ENCODE results near the gene CD247.
A peak's percentile ranks its signal among the peaks of the same experiment; 100 is the strongest.

CD247 gene

DNA sequence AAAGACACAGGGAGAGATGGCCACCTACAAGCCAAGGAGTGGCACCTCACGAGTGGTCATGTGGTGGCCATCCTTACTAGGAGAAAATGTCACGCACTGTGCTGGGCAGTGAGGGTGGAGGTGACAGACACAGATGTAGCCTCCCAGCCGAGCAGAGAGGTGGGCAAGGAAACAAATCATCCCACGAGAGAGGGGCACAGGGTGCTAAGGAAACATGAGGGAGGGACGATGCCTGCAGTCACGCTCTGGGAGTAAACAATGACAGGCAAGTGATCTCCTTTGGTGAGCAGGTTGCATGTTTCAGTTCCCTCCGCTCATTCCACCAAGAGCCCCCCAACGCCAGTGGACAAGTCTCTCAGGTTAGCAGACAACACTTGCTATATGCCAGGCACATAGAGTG lies 65.8 kb downstream of the CD247 start:
- H3K27ac ChIP-seq (ENCODE audit: low read length): no peak overlapping the region
- DNase-seq (ENCODE audit: low read depth, low spot score): no peak
- no peak overlapping the region for H3K4me3 ChIP-seq (ENCODE audit: low read length)
- H3K9me3 ChIP-seq (ENCODE audit: control insufficient read depth, insufficient read depth, low read length): no peaks in the 10 kb centered on the region
- peaks cover 3% of the 10 kb centered on the region; the same call in 1 of the 2 replicates for H3K4me1 ChIP-seq (ENCODE audit: control insufficient read depth, insufficient read depth, low read length)
- no CpG with 5 or more reads among the region's 8 CpGs for WGBS (ENCODE audit: insufficient coverage, insufficient read length)
- no peaks in the 10 kb centered on the region for H3K36me3 ChIP-seq (ENCODE audit: control insufficient read depth, insufficient read depth, low read length)
- peaks cover 8% of the 10 kb centered on the region; the same call in 1 of the 2 replicates for H3K27me3 ChIP-seq (ENCODE audit: control insufficient read depth, insufficient read depth, low read length)

DNA sequence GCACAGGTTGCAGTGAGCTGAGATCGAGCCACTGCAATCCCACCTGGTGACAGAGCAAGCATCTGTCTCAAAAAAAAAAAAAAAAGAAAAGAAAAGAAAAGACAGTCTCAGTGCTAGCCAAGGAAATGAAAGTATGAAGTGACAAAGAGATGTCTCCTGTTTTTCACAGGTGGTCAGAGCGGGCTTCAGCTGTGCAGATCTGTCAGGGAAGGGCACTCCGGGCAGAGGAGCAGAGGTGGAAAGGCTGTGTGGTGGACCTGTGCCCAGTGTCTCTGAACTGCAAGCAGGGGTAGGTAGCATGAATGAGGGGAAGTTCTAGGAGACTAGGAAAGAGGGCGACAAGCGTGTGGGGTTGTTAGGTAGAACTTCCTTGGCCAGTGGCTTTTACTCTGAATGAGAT lies 67.5 kb downstream of the CD247 start:
- no peaks in the 10 kb centered on the region; the same call in 1 of the 2 replicates for H3K27me3 ChIP-seq (ENCODE audit: control insufficient read depth, insufficient read depth, low read length)
- no peaks in the 10 kb centered on the region for H3K9me3 ChIP-seq (ENCODE audit: control insufficient read depth, insufficient read depth, low read length)
- no peak overlapping the region for H3K27ac ChIP-seq (ENCODE audit: low read length)
- no peak overlapping the region for H3K4me3 ChIP-seq (ENCODE audit: low read length)
- no peaks in the 10 kb centered on the region for H3K4me1 ChIP-seq (ENCODE audit: control insufficient read depth, insufficient read depth, low read length)
- no peak for DNase-seq (ENCODE audit: low read depth, low spot score)
- no CpG with 5 or more reads among the region's 5 CpGs for WGBS (ENCODE audit: insufficient coverage, insufficient read length)
- no peaks in the 10 kb centered on the region for H3K36me3 ChIP-seq (ENCODE audit: control insufficient read depth, insufficient read depth, low read length)

DNA sequence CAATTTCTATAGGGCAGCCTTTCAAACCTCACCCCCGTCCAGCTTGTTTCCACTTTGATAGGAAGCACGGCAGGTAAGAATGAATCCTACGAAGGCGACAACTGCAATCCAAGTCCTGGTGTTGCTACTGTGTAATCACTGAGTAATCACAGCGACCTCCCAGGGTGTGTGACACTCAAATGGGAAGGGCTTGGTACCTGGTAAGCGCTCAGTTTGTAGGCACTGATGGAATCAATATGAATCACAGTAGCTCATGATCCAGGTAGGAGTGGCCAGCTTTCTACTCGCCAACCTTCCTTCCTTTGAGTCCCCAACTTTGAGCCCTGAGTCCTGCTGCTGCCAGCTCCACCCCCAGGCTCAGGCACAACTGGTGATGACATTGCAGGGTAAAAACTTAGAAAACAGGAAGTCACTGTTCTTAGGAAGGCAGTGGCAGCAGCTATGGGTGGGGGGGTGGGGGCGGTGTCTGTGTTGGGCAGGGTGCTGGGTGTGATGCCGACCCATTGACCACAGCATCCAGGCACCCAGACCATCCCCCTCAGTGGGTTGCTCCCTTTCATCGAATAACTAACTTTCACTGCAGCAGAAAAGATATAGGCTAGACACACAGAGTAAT lies 70.7 kb downstream of the CD247 start:
- WGBS (ENCODE audit: insufficient coverage, insufficient read length): no CpG with 5 or more reads among the region's 10 CpGs
- Histone ChIP-seq H3K4me3 (ENCODE audit: low read length) (no peak overlapping the region), H3K27ac (ENCODE audit: low read length) (no peak overlapping the region)

DNA sequence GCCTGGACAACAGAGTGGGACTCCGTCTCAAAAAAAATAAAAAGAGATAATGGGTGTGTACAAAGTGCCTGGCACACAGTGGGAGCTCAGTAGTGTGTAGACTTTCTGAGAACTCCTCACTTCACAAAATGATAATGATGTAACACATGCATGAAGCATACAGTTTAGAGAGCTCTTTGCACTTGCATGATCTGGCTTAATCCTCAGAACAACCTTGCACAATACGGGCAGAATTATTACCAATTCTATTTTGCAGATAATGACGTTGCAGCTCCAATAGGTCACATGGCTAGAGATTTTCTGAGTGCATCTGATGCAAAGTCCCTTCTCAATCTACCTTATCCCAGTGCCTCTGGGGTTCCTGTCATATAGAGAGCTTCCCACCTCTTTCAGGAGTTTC lies 71.4 kb downstream of the CD247 start:
- no peaks in the 10 kb centered on the region for H3K36me3 ChIP-seq (ENCODE audit: control insufficient read depth, insufficient read depth, low read length)
- DNase-seq (ENCODE audit: low read depth, low spot score): no peak
- H3K4me3 ChIP-seq (ENCODE audit: low read length): no peak overlapping the region
- no peaks in the 10 kb centered on the region for H3K9me3 ChIP-seq (ENCODE audit: control insufficient read depth, insufficient read depth, low read length)
- WGBS (ENCODE audit: insufficient coverage, insufficient read length): no CpG with 5 or more reads among the region's 3 CpGs
- H3K27ac ChIP-seq (ENCODE audit: low read length): no peak overlapping the region
- H3K4me1 ChIP-seq (ENCODE audit: control insufficient read depth, insufficient read depth, low read length): no peaks in the 10 kb centered on the region
- no peaks in the 10 kb centered on the region for H3K27me3 ChIP-seq (ENCODE audit: control insufficient read depth, insufficient read depth, low read length)

More for the DNA sequence above, 70.7 kb downstream of the CD247 start:
- H3K4me1 ChIP-seq (ENCODE audit: control insufficient read depth, insufficient read depth, low read length): no peaks in the 10 kb centered on the region
- no peak for DNase-seq (ENCODE audit: low read depth, low spot score)
- no peaks in the 10 kb centered on the region for H3K9me3 ChIP-seq (ENCODE audit: control insufficient read depth, insufficient read depth, low read length)
- no peaks in the 10 kb centered on the region for H3K27me3 ChIP-seq (ENCODE audit: control insufficient read depth, insufficient read depth, low read length)
- H3K36me3 ChIP-seq (ENCODE audit: control insufficient read depth, insufficient read depth, low read length): no peaks in the 10 kb centered on the region

DNA sequence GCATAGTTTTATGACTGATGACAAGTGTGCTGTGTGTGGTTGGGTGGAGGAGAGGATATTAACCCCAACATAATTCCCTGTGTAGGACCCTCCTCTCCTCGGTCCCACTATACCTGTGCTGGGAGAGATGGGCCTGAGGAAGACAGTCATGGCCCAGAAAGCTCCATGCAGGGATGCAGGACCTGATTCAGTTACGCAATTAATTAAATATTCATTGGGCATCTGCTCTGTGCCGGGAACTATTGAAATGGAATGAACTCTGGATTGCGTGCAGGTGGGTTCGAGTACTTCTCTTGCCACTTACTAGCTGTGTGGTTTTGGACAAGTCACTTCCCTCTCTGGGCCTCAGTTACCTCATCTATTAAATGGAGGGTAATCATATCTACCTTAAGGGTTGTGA lies 74.6 kb downstream of the CD247 start:
- Histone ChIP-seq H3K27ac (ENCODE audit: low read length) (no peak overlapping the region), H3K27me3 (ENCODE audit: control insufficient read depth, insufficient read depth, low read length) (peaks cover 8% of the 10 kb centered on the region; the same call in 1 of the 2 replicates), H3K4me3 (ENCODE audit: low read length) (no peak overlapping the region), H3K4me1 (ENCODE audit: control insufficient read depth, insufficient read depth, low read length) (no peaks in the 10 kb centered on the region; the same call in 1 of the 2 replicates), H3K36me3 (ENCODE audit: control insufficient read depth, insufficient read depth, low read length) (no peaks in the 10 kb centered on the region), H3K9me3 (ENCODE audit: control insufficient read depth, insufficient read depth, low read length) (no peaks in the 10 kb centered on the region)
- no CpG with 5 or more reads among the region's 5 CpGs for WGBS (ENCODE audit: insufficient coverage, insufficient read length)
- DNase-seq (ENCODE audit: low read depth, low spot score): no peak

DNA sequence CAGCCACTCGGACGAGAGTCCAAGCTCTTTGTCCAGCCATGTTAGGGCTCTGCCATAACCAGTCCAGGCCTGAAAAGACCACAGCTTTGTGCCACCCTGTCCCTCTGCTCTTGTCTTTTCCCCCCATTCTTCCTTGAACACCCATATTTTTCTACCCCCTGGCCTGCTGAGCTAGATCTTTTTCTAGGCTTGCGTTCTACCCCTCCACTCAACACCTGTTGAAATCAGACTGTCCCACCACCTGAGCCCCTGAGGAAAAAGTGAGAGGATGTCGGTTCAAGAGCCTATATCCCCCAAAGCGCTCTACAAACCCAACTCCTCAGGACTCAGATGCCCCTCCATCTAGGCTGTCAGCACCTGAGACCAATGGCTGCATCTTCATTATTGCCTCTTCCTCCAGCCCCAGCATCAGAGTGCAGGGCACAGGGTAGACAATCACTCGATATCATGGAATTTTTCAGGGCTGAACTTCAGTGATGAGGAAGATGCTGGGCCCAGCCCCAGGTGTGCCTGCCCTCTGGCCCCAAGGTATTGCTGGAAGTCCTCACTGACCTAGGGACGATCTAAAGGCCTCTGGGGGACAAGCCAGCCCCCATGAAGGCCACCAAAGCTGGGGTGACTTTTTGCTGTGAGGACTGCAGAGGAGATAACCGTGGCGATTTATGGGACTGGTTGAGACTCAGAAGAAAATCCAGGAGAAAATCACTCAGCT lies 75.3 kb downstream of the CD247 start:
- no CpG with 5 or more reads among the region's 9 CpGs for WGBS (ENCODE audit: insufficient coverage, insufficient read length)
- no peak for DNase-seq (ENCODE audit: low read depth, low spot score)
- H3K27ac ChIP-seq (ENCODE audit: low read length): no peak overlapping the region
- H3K9me3 ChIP-seq (ENCODE audit: control insufficient read depth, insufficient read depth, low read length): no peaks in the 10 kb centered on the region
- peaks cover 9% of the 10 kb centered on the region; the same call in 1 of the 2 replicates for H3K27me3 ChIP-seq (ENCODE audit: control insufficient read depth, insufficient read depth, low read length)
- H3K4me1 ChIP-seq (ENCODE audit: control insufficient read depth, insufficient read depth, low read length): no peaks in the 10 kb centered on the region; the same call in 1 of the 2 replicates
- H3K36me3 ChIP-seq (ENCODE audit: control insufficient read depth, insufficient read depth, low read length): no peaks in the 10 kb centered on the region
- H3K4me3 ChIP-seq (ENCODE audit: low read length): no peak overlapping the region

DNA sequence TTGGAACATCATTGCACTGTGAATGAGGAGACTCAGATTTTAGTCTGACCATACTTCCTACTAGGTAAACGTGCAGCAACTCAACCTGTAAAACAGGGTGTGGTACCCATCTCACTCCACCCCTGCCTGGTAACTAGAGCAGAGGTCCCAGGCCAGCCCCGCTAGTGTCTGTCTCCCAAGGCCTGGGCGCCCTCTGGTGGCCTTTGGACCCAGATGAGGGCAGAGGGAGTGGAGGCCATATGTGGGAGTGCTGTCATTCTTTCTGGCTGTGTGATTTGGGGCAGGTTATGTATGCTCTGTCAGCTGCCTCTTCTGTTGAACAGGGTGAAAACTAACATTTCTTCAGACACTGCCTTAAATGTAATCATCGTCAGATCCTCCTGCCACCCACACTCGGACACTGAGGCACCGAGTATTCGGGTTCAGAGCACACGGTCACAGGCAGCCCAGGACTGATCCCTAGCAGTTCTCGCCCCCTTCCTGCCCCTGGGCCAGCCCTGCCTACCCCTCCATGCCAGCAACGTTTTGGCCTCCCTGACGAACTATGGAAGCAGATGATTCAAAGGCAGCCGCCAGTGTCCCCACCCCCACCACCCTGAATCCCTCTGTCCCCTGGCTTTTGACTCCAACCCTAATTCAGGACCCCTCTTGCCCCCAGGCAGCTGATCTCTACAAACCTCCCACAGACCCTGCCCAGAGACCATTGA lies 76.0 kb downstream of the CD247 start:
- peak; percentile 85 for DNase-seq (ENCODE audit: low read depth, low spot score)
- H3K4me3 ChIP-seq (ENCODE audit: low read length): no peak overlapping the region
- H3K36me3 ChIP-seq (ENCODE audit: control insufficient read depth, insufficient read depth, low read length): no peaks in the 10 kb centered on the region
- no CpG with 5 or more reads among the region's 12 CpGs for WGBS (ENCODE audit: insufficient coverage, insufficient read length)
- H3K9me3 ChIP-seq (ENCODE audit: control insufficient read depth, insufficient read depth, low read length): no peaks in the 10 kb centered on the region
- no peaks in the 10 kb centered on the region; the same call in 1 of the 2 replicates for H3K4me1 ChIP-seq (ENCODE audit: control insufficient read depth, insufficient read depth, low read length)
- no peak overlapping the region for H3K27ac ChIP-seq (ENCODE audit: low read length)
- H3K27me3 ChIP-seq (ENCODE audit: control insufficient read depth, insufficient read depth, low read length): peaks cover 9% of the 10 kb centered on the region; the same call in 1 of the 2 replicates

DNA sequence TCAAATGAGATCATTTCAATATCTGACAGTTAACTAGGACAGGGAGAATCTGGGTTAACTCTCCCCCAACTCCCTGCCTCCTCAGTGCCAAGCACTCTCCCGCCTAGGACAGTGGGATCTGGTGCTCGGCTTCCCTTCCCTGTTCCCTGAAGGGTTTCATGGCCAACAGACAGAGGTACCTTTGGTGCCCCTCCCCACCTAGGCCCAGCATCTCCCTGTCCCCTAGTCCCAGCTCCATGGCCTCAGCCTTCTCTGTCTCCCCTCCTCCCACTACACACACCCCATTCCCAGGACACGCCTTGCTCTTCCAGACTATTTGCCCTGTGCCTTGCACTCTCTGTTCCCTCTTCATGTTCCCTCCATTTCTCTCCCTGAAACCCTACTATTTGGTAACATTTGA lies 77.1 kb downstream of the CD247 start:
- peaks cover 9% of the 10 kb centered on the region; the same call in 1 of the 2 replicates for H3K27me3 ChIP-seq (ENCODE audit: control insufficient read depth, insufficient read depth, low read length)
- H3K4me3 ChIP-seq (ENCODE audit: low read length): no peak overlapping the region
- no peaks in the 10 kb centered on the region for H3K36me3 ChIP-seq (ENCODE audit: control insufficient read depth, insufficient read depth, low read length)
- no peaks in the 10 kb centered on the region for H3K9me3 ChIP-seq (ENCODE audit: control insufficient read depth, insufficient read depth, low read length)
- no CpG with 5 or more reads among the region's 3 CpGs for WGBS (ENCODE audit: insufficient coverage, insufficient read length)
- no peak overlapping the region for H3K27ac ChIP-seq (ENCODE audit: low read length)
- DNase-seq (ENCODE audit: low read depth, low spot score): no peak
- H3K4me1 ChIP-seq (ENCODE audit: control insufficient read depth, insufficient read depth, low read length): no peaks in the 10 kb centered on the region; the same call in 1 of the 2 replicates

DNA sequence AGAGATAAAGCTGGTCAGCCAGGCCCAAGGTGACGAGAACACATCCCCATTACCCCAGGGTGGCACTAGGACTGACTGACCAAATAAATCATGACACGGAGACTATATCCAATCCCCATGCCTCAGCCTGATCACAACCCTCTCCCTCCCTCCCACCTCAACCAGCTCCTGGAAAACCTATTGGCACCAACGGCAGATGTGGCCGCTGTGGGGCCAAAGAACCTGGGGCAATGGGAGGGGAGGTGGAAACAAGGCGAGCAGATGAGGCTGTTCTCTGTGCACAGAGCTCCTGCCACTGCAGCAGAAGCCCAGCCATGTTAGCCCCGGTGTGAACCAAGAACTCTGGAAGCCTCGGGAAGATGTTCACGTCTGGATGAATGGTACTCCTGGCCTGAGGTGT lies 77.6 kb downstream of the CD247 start:
- H3K27ac ChIP-seq (ENCODE audit: low read length): no peak overlapping the region
- H3K27me3 ChIP-seq (ENCODE audit: control insufficient read depth, insufficient read depth, low read length): peaks cover 9% of the 10 kb centered on the region; the same call in 1 of the 2 replicates
- H3K4me1 ChIP-seq (ENCODE audit: control insufficient read depth, insufficient read depth, low read length): no peaks in the 10 kb centered on the region; the same call in 1 of the 2 replicates
- no peaks in the 10 kb centered on the region for H3K36me3 ChIP-seq (ENCODE audit: control insufficient read depth, insufficient read depth, low read length)
- WGBS (ENCODE audit: insufficient coverage, insufficient read length): no CpG with 5 or more reads among the region's 8 CpGs
- DNase-seq (ENCODE audit: low read depth, low spot score): no peak
- no peaks in the 10 kb centered on the region for H3K9me3 ChIP-seq (ENCODE audit: control insufficient read depth, insufficient read depth, low read length)
- no peak overlapping the region for H3K4me3 ChIP-seq (ENCODE audit: low read length)

DNA sequence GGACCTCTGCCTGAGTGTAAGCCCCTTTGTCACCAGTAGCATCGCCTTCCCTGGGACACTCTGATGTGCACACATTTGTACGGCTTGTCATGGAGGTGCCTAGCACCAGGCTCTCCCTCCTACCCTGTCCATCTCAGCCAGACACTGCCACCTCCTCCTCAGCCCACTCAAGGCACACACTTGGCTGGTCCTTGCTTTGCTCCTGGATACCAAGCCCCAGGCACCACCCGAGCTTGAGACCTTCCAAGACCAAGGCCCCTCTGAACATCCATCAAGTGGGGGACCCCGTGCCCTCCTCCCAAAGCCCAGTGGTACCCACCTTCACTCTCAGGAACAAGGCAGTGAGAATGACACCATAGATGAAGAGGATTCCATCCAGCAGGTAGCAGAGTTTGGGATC lies 78.0 kb downstream of the CD247 start:
- Histone ChIP-seq H3K9me3 (ENCODE audit: control insufficient read depth, insufficient read depth, low read length) (no peaks in the 10 kb centered on the region), H3K4me1 (ENCODE audit: control insufficient read depth, insufficient read depth, low read length) (no peaks in the 10 kb centered on the region; the same call in 1 of the 2 replicates), H3K27ac (ENCODE audit: low read length) (no peak overlapping the region), H3K4me3 (ENCODE audit: low read length) (no peak overlapping the region), H3K27me3 (ENCODE audit: control insufficient read depth, insufficient read depth, low read length) (peaks cover 9% of the 10 kb centered on the region; the same call in 1 of the 2 replicates), H3K36me3 (ENCODE audit: control insufficient read depth, insufficient read depth, low read length) (no peaks in the 10 kb centered on the region)
- DNase-seq (ENCODE audit: low read depth, low spot score): no peak
- no CpG with 5 or more reads among the region's 4 CpGs for WGBS (ENCODE audit: insufficient coverage, insufficient read length)
